GM12874 (cell line): ENCODE results near the gene PCK1.

Source experiments
- TF ChIP-seq, protein P1 (sequence below): IDR thresholded peaks from 2 replicates; pipeline ENCODE4 v1.5.1; 2011; ENCODE audit warnings: low read depth, mild to moderate bottlenecking, control low read depth, low read length, moderate library complexity; ENCODE audit not compliant: insufficient read depth

PCK1 gene

DNA sequence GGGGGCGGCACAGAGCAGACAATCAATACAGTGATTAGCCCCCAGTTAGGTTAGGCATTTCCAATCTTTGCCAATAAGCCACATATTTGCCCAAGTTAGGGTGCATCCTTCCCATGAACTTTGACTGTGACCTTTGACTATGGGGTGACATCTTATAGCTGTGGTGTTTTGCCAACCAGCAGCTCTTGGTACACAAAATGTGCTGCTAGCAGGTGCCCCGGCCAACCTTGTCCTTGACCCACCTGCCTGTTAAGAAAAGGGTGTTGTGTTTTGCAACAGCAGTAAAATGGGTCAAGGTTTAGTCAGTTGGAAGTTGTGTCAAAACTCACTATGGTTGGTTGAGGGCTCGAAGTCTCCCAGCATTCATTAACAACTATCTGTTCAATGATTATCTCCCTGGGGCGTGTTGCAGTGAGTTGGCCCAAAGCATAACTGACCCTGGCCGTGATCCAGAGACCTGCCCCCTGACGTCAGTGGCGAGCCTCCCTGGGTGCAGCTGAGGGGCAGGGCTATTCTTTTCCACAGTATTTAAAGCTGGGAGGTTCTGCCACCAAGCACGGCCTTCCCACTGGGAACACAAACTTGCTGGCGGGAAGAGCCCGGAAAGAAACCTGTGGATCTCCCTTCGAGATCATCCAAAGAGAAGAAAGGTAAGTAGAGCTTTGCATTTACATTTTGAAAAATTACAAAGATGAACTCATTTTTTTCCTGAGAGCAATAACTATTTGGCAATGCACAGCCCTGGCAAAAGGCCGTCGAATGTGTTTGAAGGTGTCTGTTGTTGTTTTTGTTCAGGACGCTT is at the start of gene PCK1:
Gene PCK1, plus strand, starts transcription at position 557 of the 802 bp plus-strand sequence. CDS start 302 bp downstream, outside the sequence.
- TF ChIP-seq, protein P1, sequence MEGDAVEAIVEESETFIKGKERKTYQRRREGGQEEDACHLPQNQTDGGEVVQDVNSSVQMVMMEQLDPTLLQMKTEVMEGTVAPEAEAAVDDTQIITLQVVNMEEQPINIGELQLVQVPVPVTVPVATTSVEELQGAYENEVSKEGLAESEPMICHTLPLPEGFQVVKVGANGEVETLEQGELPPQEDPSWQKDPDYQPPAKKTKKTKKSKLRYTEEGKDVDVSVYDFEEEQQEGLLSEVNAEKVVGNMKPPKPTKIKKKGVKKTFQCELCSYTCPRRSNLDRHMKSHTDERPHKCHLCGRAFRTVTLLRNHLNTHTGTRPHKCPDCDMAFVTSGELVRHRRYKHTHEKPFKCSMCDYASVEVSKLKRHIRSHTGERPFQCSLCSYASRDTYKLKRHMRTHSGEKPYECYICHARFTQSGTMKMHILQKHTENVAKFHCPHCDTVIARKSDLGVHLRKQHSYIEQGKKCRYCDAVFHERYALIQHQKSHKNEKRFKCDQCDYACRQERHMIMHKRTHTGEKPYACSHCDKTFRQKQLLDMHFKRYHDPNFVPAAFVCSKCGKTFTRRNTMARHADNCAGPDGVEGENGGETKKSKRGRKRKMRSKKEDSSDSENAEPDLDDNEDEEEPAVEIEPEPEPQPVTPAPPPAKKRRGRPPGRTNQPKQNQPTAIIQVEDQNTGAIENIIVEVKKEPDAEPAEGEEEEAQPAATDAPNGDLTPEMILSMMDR, result no peak

DNA sequence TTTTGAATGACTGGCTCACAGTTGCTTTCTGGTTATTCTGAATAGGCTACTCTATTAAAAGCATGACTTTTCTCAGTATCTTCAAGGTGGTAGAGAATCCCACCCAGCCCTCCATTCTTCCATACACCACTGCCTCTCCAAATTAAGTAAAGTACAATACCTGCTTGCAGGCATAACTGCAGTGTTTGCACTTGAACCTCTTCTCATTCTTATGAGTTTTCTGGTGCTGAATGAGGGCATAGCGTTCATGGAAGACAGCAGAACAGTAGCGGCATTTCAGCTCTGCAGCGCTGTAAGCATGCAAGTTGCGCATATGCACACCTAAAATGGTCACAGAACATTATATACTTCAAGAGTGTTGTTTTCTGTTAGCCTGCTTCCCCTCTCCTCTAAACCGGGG is 48.5 kb upstream of the PCK1 start:
- TF ChIP-seq, protein P1, result no peak

DNA sequence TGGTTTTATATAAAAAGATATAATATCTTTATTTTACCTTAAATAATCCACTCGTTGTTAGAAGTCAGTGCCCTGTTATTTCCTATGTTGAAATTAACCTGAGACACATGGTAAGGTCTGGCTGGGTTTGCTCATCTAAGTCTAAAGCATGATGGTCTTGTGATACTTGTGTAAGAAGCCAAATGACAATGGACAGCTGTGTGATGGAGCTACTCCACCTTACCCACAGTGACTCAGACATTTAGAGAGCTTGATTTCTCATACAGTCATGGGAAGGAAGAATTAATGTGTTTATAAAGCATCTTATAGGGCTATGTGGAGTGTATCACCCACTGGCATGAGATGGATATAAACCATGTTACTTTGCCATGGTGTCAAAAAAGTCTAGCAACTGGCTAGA is 47.7 kb upstream of the PCK1 start:
- TF ChIP-seq, protein P1, result no peak

DNA sequence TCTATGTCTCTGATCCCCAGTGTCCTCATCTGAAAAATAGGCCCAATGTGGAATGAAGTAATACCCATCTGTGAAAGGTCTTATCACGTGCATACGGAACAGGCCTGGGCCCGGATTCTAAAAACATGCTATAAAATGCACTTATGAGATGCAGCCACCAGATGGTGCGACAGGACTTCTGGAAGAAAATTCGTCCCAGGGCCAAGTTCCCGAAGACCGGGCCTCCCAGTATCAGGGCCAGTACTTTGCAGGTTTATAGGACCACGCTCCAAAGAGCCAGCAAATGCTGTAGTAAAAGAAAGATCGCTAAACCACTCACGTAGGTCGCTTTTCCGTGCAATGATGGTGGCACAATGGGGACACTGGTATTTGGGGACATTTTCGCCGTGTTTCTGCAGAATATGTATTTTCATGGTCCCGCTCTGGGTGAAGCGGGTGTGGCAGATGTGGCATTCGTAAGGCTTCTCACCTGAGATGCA is 46.6 kb upstream of the PCK1 start:
- TF ChIP-seq, protein P1, result peak; percentile 59; the same call in 1 of the 2 replicates

DNA sequence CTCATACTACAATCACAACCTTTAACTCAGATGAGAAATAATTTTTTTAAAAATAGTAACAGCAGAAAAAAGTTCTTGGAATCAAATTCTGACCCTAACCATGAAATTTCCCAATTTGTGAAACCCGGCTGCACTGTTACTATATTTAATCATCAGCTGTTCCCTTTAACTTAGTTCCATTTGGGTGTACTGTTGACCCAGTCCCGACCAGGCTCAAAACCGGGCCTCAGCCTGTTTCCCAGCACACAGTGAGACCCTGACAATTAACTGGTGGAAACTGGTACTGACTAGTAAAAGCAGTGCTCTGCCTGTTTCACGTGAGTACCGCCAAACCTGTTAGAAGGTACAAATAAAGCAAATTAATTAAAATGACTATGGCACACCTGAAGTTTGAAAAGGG is 43.0 kb upstream of the PCK1 start:
- TF ChIP-seq, protein P1, result no peak

DNA sequence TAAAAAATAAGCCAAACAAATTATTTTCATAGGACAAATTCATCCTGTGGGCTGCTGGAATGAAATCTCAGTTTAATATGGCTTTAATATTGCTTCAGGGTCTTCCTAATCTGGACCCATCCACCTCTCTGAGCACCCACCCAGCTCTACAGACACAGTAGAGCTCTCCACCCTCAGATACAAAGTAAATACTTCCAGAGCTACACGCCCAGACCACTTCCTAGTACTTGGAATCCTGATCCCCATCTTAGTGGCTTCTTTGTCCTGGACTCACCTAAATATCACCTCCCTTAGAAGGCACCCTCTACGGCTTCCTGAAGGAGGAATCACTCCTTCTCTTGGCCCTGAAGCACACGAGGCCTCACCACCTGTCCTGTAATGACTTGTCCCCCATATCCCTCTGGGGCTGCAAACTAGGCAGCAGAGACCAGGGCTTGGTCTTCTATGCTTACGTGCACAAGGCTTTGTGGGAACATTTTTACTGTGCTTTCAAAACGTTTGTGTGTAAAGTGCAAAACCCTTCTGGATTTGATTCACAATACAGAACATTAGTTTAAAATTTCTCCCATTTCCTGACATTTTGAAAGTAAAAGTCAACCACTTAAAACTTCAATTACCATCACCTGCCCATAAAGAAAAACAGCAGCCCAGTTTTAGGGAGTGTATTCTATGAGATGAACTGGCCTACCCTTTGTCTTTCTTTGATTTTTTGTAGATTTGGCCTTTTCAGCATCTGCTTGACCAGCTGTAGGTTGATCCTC is 38.4 kb upstream of the PCK1 start:
- TF ChIP-seq, protein P1, result no peak

DNA sequence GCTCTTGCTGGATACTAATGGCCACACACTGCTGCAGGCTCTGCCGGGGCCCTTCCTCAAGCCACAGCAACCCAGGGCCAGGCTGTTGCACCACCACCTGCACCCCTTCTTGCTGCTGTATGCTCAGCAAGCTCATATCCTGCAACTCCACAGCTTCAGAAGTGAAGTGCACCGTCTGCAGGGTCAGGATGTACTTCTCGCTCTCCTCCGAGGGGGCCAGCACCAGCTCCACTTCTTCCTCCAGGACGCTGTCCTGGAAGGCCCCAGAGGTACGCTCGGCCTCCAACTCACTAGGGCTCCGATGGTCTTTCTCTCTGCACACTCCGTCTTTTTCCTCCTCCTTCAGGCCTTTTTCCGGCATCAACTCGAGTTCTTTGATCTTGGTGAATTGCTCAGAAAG is 37.1 kb upstream of the PCK1 start:
- TF ChIP-seq, protein P1, result no peak
